IMR-90 (cell line): ENCODE measurements around the gene TMEM229A. TPM values are rescaled to one million over a fixed set of nuclear protein-coding genes. Genes with fewer than 3 reads are reported as not detected.
"Not testable (repeated sequence)": the region's sequence is repeated elsewhere in the genome, so short reads cannot be mapped to it uniquely, and the experiment has no call there.

Source experiments
- ATAC-seq: fragments of 200-7000 bp; cut with Tn5 transposase; 2 replicates; pipeline ENCODE4 v1.9.1; 2020; ENCODE audit warnings: low read depth, mild to moderate bottlenecking, moderate library complexity
- BruUV-seq: library from RNA; stranded (reverse); fragments of 400-500 nt; replicated peaks from 2 replicates; lab custom pipeline; 2021; lab: Mats Ljungman, UMichigan
- CTCF ChIA-PET: fragments of 300-600 bp; formaldehyde crosslinking; extraction: SDS; loops from one replicate; lab custom pipeline; 2021; ENCODE audit warnings: antibody characterized with exemption; lab: Yijun Ruan, JAX
- POLR2A ChIA-PET: fragments of 300-600 bp; sonication (Branson Sonifier 250); formaldehyde crosslinking; loops from one replicate; lab custom pipeline; 2022; ENCODE audit warnings: antibody characterized with exemption; ENCODE audit not compliant: unreplicated experiment; lab: Charles Lee
- DNase-seq: peaks from one replicate; pipeline ENCODE4 v3.0.0; 2013
- H2AFZ ChIP-seq: replicated peaks from 2 replicates; pipeline ENCODE3; 2013; ENCODE audit warnings: low read length, mild to moderate bottlenecking; ENCODE audit not compliant: poor library complexity
- H2AK5ac ChIP-seq: 2 replicates; pipeline ENCODE4 v1.6.1; 2013; ENCODE audit warnings: low read depth, low read length, inconsistent platforms
- H2AK9ac ChIP-seq: replicated peaks from 2 replicates; pipeline ENCODE3; 2013; ENCODE audit warnings: mild to moderate bottlenecking, low read depth, low read length, moderate library complexity; ENCODE audit not compliant: poor library complexity
- H2BK120ac ChIP-seq: 2 replicates; pipeline ENCODE4 v1.6.1; 2013; ENCODE audit warnings: low read depth, low read length, inconsistent platforms
- H2BK15ac ChIP-seq: 3 replicates; pipeline ENCODE4 v1.6.1; 2013; ENCODE audit warnings: low read depth, low read length, inconsistent platforms
- H2BK20ac ChIP-seq: 2 replicates; pipeline ENCODE4 v1.6.1; 2013; ENCODE audit warnings: low read depth, mild to moderate bottlenecking, inconsistent platforms, low read length, moderate library complexity
- H2BK5ac ChIP-seq: 2 replicates; pipeline ENCODE4 v1.6.1; 2013; ENCODE audit warnings: mild to moderate bottlenecking, low read depth, low read length, inconsistent platforms; ENCODE audit not compliant: poor library complexity, severe bottlenecking
- H3K14ac ChIP-seq: replicated peaks from 2 replicates; pipeline ENCODE4 v1.6.1; 2013; ENCODE audit warnings: low read depth, low read length, inconsistent platforms
- H3K18ac ChIP-seq: 2 replicates; pipeline ENCODE4 v1.6.1; 2013; ENCODE audit warnings: low read depth, low read length, control low read depth
- H3K23ac ChIP-seq: 2 replicates; pipeline ENCODE4 v1.6.1; 2013; ENCODE audit warnings: low read depth, low read length, inconsistent platforms
- H3K27ac ChIP-seq: 2 replicates; pipeline ENCODE4 v1.5.1; 2013; ENCODE audit warnings: mild to moderate bottlenecking, control low read depth, low read length; ENCODE audit not compliant: insufficient read depth
- H3K27me3 ChIP-seq: 2 replicates; pipeline ENCODE4 v1.6.1; 2013; ENCODE audit warnings: low read length; ENCODE audit not compliant: control insufficient read depth, insufficient read depth
- H3K36me3 ChIP-seq: 2 replicates; pipeline ENCODE4 v1.6.1; 2013; ENCODE audit warnings: low read length, mixed read lengths; ENCODE audit not compliant: control insufficient read depth, insufficient read depth
- H3K4ac ChIP-seq: 2 replicates; pipeline ENCODE4 v1.6.1; 2013; ENCODE audit warnings: low read depth, low read length, inconsistent platforms
- H3K4me1 ChIP-seq: 2 replicates; pipeline ENCODE4 v1.6.1; 2013; ENCODE audit warnings: low read length, mixed read lengths; ENCODE audit not compliant: control insufficient read depth, insufficient read depth
- H3K4me2 ChIP-seq: 2 replicates; pipeline ENCODE4 v1.6.1; 2013; ENCODE audit warnings: low read depth, mild to moderate bottlenecking, control low read depth, low read length, moderate library complexity
- H3K4me3 ChIP-seq: 2 replicates; pipeline ENCODE4 v1.5.1; 2013; ENCODE audit warnings: low read depth, mild to moderate bottlenecking, control low read depth, low read length, moderate library complexity; ENCODE audit not compliant: insufficient read depth
- H3K56ac ChIP-seq: 2 replicates; pipeline ENCODE4 v1.6.1; 2013; ENCODE audit warnings: low read length, inconsistent platforms; ENCODE audit not compliant: insufficient read depth; ENCODE audit errors: extremely low read depth
- H3K79me1 ChIP-seq, 2 experiments: 2 replicates each; pipeline ENCODE4 v1.6.1; 2013; ENCODE audit warnings: low read length in 2 of 2, inconsistent platforms in 1 of 2, low read depth in 1 of 2
- H3K9ac ChIP-seq: 2 replicates; pipeline ENCODE4 v1.6.1; 2013; ENCODE audit warnings: low read depth, low read length, control low read depth
- H3K9me1 ChIP-seq: 2 replicates; pipeline ENCODE4 v1.6.1; 2013; ENCODE audit warnings: low read length, inconsistent platforms; ENCODE audit not compliant: insufficient read depth
- H3K9me3 ChIP-seq: 2 replicates; pipeline ENCODE4 v1.6.1; 2013; ENCODE audit warnings: low read length; ENCODE audit not compliant: control insufficient read depth, insufficient read depth
- H4K20me1 ChIP-seq: 2 replicates; pipeline ENCODE4 v1.6.1; 2013; ENCODE audit warnings: low read length, inconsistent platforms; ENCODE audit not compliant: insufficient read depth
- H4K5ac ChIP-seq: 2 replicates; pipeline ENCODE4 v1.6.1; 2013; ENCODE audit warnings: mild to moderate bottlenecking, low read depth, low read length, control low read depth
- H4K8ac ChIP-seq, 2 experiments: 2 replicates each; pipeline ENCODE4 v1.6.1; 2013; ENCODE audit warnings: low read depth in 2 of 2, low read length in 2 of 2, control low read depth in 1 of 2, inconsistent platforms in 1 of 2
- H4K91ac ChIP-seq: 2 replicates; pipeline ENCODE4 v1.6.1; 2013; ENCODE audit warnings: low read depth, low read length, inconsistent platforms; ENCODE audit not compliant: insufficient read depth
- WGBS, 2 experiments: methylation state at CpG; one replicate each; pipeline versions ENCODE4 v1.1.5 to v1.1.7; 2013; ENCODE audit warnings: missing lambda C conversion rate in 2 of 2; ENCODE audit not compliant: insufficient read length in 1 of 2; ENCODE audit errors: extremely low coverage in 2 of 2; 5-methylcytosine and 5-hydroxymethylcytosine counted together
- dilution Hi-C: fragments of 300-500 bp; cut with HindIII; formaldehyde crosslinking; loops from one replicate; pipeline ENCODE4 v1.14.3; 2018; ENCODE audit warnings: low sequenced_read_pairs; ENCODE audit not compliant: unreplicated experiment
- in situ Hi-C: fragments of 300-500 bp; cut with MboI; formaldehyde crosslinking; loops from 3 replicates; pipeline ENCODE4 v1.14.3; 2019; ENCODE audit warnings: low sequenced_read_pairs, inconsistent platforms, mixed read lengths
- intact Hi-C: fragments of 100-400 bp; cut with micrococcal nuclease; formaldehyde crosslinking; loops from 2 replicates; pipeline ENCODE4 v1.10.0; 2022
- polyA plus RNA-seq, 3 experiments: library from polyadenylated mRNA; depleted of rRNA; stranded (reverse); fragments of >200 nt; gene quantifications; 2 replicates each; pipeline ENCODE4 v1.2.3, GENCODE V29; 2012; ENCODE audit warnings: low replicate concordance in 1 of 3
- total RNA-seq: library from RNA; depleted of rRNA; stranded (reverse); fragments of >200 nt; gene quantifications from 2 replicates; pipeline ENCODE4 v1.2.3, GENCODE V29; 2012

TMEM229A gene
- total and polyA plus RNA-seq, 2 of the 4 experiments (the other 2 are of a cell fraction): not detected

DNA sequence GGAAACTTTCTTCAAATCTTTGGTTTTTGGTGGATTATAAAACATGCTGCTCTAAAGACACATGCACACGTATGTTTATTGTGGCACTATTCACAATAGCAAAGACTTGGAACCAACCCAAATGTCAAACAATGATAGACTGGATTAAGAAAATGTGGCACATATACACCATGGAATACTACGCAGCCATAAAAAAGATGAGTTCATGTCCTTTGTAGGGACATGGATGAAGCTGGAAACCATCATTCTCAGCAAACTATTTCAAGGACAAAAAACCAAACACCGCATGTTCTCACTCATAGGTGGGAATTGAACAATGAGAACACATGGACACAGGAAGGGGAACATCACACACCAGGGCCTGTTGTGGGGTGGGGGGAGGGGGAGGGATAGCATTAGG, 8.5 kb downstream of the TMEM229A start:
- H3K27ac ChIP-seq, H3K18ac ChIP-seq, H3K27me3 ChIP-seq, H2AK9ac ChIP-seq, H2BK5ac ChIP-seq, DNase-seq, H2BK15ac ChIP-seq, H3K36me3 ChIP-seq, H2AFZ ChIP-seq, H3K9me1 ChIP-seq, H2AK5ac ChIP-seq, H3K4me2 ChIP-seq, H2BK20ac ChIP-seq, H3K79me1 ChIP-seq, H4K91ac ChIP-seq, H4K8ac ChIP-seq, H2BK120ac ChIP-seq, H3K56ac ChIP-seq, dilution Hi-C loops, intact Hi-C loops, H3K4me1 ChIP-seq, H3K4me3 ChIP-seq, H3K14ac ChIP-seq, H3K9ac ChIP-seq, H4K20me1 ChIP-seq, H3K9me3 ChIP-seq, in situ Hi-C loops, H3K4ac ChIP-seq, ATAC-seq, H4K5ac ChIP-seq, POLR2A ChIA-PET, BruUV-seq, H3K23ac ChIP-seq: not testable (repeated sequence)
- CTCF ChIA-PET: interaction anchor here (0.8 kb wide), 1 partner anchor 11 kb away, joined by 3 read pairs; no protein-coding TSS in a partner anchor
- WGBS, 2 experiments: no CpG with 5 or more reads among the region's 3 CpGs
